ENCODE measurements around the gene CMSS1.

GRCh38 chr3:99768808-99769501 lies 48.7 kb upstream of the CMSS1 start:
- TF ChIP-seq ELF4 (IDR thresholded peaks at IDR 0.05) (no peak), ARNT (IDR thresholded peaks at IDR 0.05) (no peak), FOXM1 (IDR thresholded peaks at IDR 0.05; ENCODE audit: borderline replicate concordance) (no peak), L3MBTL2 (conservative IDR thresholded peaks at IDR 0.05) (no peak)
